WTC11 (cell line): ENCODE data around the gene CIB2.

Experiments used
- ATF6 ChIP-seq: sonication (generic); formaldehyde crosslinking; IDR thresholded peaks from 2 replicates; pipeline ENCODE4 v1.8.1; 2023; ENCODE audit warnings: mild to moderate bottlenecking, missing genetic modification reagents
- CTCF ChIP-seq: fragments of 200-600 bp; IDR thresholded peaks from 2 replicates; pipeline ENCODE4 v1.8.0; 2022; ENCODE audit warnings: antibody characterized with exemption
- MAX ChIP-seq: sonication (generic); formaldehyde crosslinking; IDR thresholded peaks from 2 replicates; pipeline ENCODE4 v1.8.0; 2022; ENCODE audit warnings: mild to moderate bottlenecking, missing genetic modification reagents

GRCh38 chr15:78159395-78159794, 28.1 kb upstream of the CIB2 start:
- TF ChIP-seq CTCF (no peak), MAX (no peak), ATF6 (CRISPR knock-in tag) (no peak)
